CD4-positive, alpha-beta T cell treated with Interleukin-15 for 4 hours (primary cell): Measurements from ENCODE around the gene IRF5.

ENCODE experiments used
- DNase-seq: peaks from one replicate; pipeline ENCODE4 v3.0.0-alpha.2; 2020; ENCODE audit warnings: low spot score

The IRF5 gene

DNA sequence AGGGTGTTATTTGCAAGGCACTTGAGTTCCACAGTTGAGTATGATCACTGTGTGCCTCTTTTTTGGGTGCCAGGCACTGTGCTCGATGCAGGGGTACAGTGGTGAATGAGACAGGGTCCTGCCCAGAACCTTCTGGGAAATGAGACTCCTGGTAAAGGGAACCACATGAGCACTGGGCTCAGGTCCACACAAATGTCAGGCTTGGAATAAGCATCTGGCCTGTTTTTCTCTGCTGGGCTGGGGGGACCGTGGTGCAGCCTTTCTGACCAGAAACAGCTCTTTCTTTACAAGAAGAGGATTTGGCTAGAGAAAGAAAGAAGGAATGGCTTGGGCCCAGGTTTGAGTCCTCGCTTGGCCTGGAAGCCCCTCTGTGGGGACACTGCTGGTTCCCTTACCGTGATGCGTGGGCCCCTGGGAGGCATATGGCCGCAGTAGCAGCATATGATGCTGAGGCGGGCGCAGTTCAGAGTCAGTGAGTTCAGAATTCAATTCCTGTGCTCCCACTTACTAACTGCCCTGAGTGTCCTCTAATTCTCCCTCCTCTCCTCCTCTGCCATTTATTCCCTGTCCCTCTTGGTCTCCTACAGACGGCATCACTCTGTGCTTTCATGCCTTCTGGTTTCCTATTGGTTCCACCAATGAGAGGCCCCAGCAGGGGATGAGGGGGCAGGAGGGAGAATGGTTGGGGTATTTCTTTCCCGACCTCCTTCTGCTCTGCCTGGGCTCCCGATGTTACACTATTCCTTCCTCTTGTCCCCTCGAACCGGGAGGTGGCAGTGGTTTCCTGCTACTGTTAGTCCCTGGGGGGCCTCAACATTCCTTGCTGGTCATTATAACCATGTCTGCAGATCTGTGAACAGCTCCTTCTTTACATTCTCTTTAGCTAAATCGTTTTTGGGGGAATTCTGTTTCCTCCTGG lies 17.6 kb upstream of the IRF5 start:
- DNase-seq, result no peak

- no peak for DNase-seq
These were observed 16.7 kb upstream of the IRF5 start for GRCh38 chr7:128920913-128921582.

DNA sequence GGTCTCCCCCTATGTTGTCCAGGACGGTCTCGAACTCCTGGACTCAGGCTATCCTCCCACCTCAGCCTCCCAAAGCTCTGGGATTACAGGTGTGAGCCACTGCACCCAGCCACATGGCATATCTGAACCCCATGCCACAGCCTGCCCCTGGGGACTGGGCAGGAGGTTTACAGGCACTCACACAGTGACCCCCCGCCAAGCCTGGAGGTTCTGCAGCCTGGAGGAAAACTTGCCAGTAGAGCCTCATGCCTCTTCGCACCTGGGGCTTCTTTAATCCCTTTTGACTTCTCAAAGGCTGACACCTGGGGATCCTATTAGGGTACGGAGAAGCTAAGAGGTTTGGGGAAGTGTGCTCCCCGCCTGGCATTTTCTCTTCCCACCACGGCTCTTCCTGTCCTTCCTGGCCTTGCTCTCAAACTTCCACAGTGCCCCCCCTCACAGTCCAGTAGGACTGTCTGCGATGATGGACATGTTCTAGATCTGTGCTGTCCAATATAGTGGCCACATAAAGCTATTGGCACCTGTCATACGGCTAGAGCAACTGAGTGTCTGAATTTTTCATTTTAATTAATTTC lies 15.8 kb upstream of the IRF5 start:
- DNase-seq, result no peak

GRCh38 chr7:128922496-128923410 lies 15.0 kb upstream of the IRF5 start:
- no peak for DNase-seq

- DNase-seq, result no peak
These were observed 14.3 kb upstream of the IRF5 start for GRCh38 chr7:128923411-128923800.

DNA sequence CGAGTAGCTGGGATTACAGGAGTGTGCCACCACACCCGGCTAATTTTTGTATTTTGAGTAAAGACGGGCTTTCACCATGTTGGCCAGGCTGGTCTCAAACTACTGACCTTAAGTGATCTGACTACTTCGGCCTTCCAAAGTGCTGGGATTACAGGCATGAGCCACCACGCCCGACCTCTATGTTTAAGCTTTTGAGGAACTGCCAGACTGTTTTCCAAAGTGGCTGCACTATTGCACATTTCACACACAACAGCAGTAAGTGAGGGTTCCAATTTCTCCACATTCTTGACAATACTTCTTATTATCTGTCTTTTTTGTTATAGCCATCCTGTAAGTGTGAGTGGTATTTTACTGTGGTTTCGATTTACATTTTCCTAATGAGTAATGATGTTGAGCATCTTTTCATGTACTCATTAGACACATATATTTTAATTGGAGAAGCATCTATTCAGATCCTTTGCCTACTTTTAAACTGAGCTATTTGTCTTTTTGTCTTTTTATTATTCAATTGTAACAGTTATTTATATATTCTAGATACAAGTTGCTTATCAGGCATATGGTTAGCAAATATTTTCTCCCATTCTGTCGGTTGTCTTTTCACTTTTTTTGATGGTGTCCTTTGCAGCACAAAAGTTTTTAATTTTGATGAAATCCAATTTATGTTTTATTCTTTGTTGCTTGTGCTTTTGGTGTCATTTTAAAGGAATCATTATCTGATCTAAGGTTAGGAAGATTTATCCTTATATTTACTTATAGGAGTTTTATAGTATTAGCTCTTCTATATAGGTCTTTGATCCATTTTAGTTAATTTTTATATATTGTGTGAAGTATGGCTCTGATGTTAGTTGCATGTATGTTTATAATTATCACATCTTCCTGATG lies 12.8 kb upstream of the IRF5 start:
- DNase-seq, result no peak

GRCh38 chr7:128928159-128928813 lies 9.4 kb upstream of the IRF5 start:
- DNase-seq, result no peak

GRCh38 chr7:128928882-128929788 lies 8.6 kb upstream of the IRF5 start:
- DNase-seq, result no peak

GRCh38 chr7:128931190-128931798 lies 6.4 kb upstream of the IRF5 start:
- DNase-seq, result no peak

DNA sequence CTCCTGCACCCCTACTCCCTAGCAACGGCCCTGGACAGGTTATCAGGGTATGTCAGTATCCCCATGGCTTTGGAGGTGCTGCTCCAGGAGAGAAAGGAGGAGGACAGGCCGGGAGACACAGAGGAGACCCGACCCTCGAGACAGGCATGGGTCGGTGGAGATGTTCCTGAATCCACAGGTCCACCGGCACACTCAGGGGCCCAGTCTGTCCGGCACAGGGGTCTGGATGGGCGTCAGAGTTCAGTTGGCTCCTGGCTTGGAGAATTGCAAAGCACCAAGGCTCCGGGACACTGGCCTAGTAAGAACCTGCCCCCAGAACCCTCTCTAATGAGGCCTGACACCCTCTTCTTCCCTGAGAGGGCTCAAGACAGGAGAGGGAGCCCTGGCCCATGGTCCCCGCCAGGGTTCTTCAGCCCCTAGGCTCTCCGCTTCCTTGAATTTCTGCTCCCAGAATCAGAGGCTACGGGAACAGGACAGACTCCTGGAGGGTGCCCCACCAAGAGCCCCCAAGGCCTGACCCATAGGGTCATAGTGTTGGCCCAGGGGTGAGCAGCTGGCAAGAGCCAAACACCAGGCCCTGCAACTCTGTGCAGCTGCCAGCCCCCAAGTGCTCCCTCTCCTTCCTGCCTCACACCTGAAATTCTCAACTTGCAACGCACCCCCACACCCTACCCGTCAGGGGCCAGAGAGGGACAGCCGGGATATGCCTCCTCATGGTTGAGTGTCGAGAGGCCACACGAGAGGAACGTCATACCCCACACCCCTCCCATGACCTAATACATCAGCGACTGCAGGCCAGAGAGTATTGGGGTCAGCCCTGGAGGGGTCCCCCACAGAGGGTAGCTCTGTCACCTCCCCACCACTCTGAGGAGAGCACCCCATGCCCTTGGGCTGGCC lies 5.5 kb upstream of the IRF5 start:
- DNase-seq, result no peak

DNA sequence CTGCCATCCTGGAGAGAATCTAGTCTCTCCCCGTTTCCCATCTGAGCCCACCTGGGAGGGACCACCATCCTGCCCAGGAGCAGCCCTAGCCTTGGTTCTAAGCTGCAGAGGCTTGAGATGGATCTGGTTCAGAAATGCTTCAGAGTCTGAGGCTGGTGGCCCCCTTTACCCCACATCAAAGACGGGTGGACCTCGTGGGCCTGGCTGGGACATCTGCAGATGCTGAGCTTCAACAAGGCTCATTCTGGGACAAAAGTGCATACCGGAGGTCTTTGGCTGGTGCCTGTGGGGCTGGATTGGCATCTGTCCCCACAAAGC lies 4.9 kb upstream of the IRF5 start:
- no peak for DNase-seq

DNA sequence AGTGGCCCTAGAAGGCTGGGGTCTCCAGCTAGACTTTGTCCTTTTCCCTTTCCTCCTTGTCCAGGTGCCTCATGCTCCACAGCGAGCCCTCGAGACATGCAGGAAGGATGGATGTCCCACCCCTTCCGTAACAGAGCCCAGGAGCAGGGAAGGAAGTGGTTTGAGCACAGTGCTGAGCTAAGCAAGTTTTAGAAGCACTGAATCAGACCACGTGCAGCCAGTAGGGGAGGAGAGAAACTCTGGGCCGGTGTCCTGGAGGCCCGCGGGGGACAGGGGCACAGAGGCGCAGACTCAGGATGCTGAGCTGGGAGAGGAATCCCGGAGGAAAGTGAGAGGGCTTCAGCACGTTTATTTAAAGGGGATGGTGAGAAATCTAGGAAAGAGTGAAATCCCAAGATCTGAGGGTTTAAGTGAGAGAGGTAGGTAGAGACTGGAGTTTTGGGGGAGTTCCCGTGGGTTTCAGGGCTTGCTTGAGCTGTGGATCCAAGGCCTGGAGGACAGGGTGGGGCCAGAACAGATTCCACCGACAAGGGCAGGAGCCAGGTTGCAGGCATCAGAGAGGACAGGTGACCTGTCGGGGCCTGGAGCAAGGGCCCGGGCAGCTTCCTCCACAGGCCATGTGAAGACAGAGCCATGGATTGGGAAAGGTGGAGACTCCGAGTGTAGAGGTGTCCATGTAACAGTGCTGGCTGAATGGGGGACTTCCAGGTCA lies 4.4 kb upstream of the IRF5 start:
- peak; percentile 53 for DNase-seq

DNA sequence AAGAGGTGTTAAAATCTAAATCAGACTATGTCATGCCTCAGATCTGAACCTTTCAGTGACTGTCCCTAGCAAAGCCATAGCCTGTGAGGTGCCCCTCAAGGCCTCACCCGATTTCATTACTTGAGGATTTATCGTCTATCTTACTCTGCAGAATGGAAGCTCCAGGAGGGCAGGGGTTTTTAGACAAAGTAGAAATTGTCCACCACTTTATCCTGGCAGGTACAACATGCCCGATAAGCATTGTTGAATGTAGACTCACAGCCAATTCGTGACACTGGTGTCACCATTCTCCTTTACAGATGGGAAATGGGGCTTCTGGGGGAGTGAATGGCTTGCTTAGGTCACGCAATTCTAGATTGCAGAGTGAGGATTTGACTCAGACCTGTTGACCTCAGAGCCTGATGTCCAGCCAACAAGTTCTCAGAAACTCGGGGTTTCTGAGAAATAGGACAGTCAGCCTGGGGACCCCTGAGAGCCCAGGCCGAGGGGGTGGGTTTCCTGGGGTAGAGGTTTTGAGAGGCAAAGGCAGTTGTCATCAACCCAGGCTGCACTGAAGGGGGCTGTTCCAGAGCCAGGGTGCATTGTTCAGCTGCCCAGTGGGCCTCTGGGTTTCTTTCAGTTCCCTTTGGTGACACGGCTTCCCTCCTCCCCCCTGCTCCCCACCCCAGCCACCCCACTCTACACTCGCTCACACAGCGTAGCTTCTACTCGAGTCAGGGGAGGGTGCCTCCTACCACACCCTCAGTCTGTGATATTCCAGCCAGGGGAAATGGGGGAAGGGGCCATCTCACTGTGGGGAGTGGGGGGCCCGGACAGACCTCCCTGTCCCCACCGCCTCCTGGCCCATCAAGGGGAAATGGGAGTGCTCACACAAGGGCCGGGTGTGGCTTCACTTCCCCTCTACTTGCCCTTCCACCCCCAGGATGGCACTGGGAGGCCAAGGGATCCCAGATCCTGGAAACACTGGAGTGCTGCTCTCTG lies 3.1 kb upstream of the IRF5 start:
- no peak for DNase-seq

GRCh38 chr7:128935342-128935730 lies 2.4 kb upstream of the IRF5 start:
- DNase-seq, result no peak

- DNase-seq, result no peak
These were observed 929 bp upstream of the IRF5 start for GRCh38 chr7:128936798-128937197.

- DNase-seq, result no peak
These were observed 468 bp upstream of the IRF5 start for GRCh38 chr7:128937271-128937646.
